IPS-18a (cell line): Measurements from ENCODE around the gene ARHGAP21.
"Not testable (repeated sequence)": the region's sequence is repeated elsewhere in the genome, so short reads cannot be mapped to it uniquely, and the experiment has no call there.

Source experiments
- H3K27ac ChIP-seq: one replicate; pipeline ENCODE4 v1.5.1; 2013; ENCODE audit warnings: low read length
- H3K27me3 ChIP-seq: one replicate; pipeline ENCODE4 v1.6.1; 2013; ENCODE audit warnings: mild to moderate bottlenecking, low read length; ENCODE audit not compliant: control insufficient read depth, insufficient read depth
- H3K36me3 ChIP-seq: one replicate; pipeline ENCODE4 v1.6.1; 2013; ENCODE audit warnings: low read depth, low read length; ENCODE audit not compliant: control insufficient read depth
- H3K4me1 ChIP-seq: one replicate; pipeline ENCODE4 v1.6.1; 2013; ENCODE audit warnings: low read depth, low read length; ENCODE audit not compliant: control insufficient read depth
- H3K4me3 ChIP-seq: one replicate; pipeline ENCODE4 v1.5.1; 2013; ENCODE audit warnings: low read length
- H3K9ac ChIP-seq: one replicate; pipeline ENCODE4 v1.6.1; 2013; ENCODE audit warnings: mild to moderate bottlenecking, low read length, moderate library complexity
- H3K9me3 ChIP-seq: one replicate; pipeline ENCODE4 v1.6.1; 2013; ENCODE audit warnings: low read depth, low read length; ENCODE audit not compliant: control insufficient read depth

Gene ARHGAP21

GRCh38 chr10:24680647-24681524 is 42.8 kb downstream of the ARHGAP21 start:
- H3K4me3 ChIP-seq, result no peak overlapping the region
- no peak overlapping the region for H3K9ac ChIP-seq
- H3K27ac ChIP-seq, result no peak overlapping the region
- peaks cover 4% of the 10 kb centered on the region for H3K9me3 ChIP-seq
- no peaks in the 10 kb centered on the region for H3K27me3 ChIP-seq
- no peaks in the 10 kb centered on the region for H3K36me3 ChIP-seq
- H3K4me1 ChIP-seq, result no peaks in the 10 kb centered on the region

- H3K27ac ChIP-seq, result no peak overlapping the region
- H3K4me1 ChIP-seq, result no peaks in the 10 kb centered on the region
- H3K27me3 ChIP-seq, result no peaks in the 10 kb centered on the region
- no peak overlapping the region for H3K9ac ChIP-seq
- H3K36me3 ChIP-seq, result no peaks in the 10 kb centered on the region
- peaks cover 4% of the 10 kb centered on the region for H3K9me3 ChIP-seq
- no peak overlapping the region for H3K4me3 ChIP-seq
These were observed 44.9 kb downstream of the ARHGAP21 start for GRCh38 chr10:24678757-24679156.

GRCh38 chr10:24674892-24675632 is 48.6 kb downstream of the ARHGAP21 start:
- Histone ChIP-seq H3K27ac (no peak overlapping the region), H3K4me3 (no peak overlapping the region), H3K9ac (no peak overlapping the region), H3K27me3 (no peaks in the 10 kb centered on the region), H3K9me3 (peaks cover 4% of the 10 kb centered on the region), H3K36me3 (no peaks in the 10 kb centered on the region), H3K4me1 (no peaks in the 10 kb centered on the region)

GRCh38 chr10:24670964-24671670 is 52.6 kb downstream of the ARHGAP21 start:
- Histone ChIP-seq H3K9ac (no peak overlapping the region), H3K4me3 (no peak overlapping the region), H3K36me3 (no peaks in the 10 kb centered on the region), H3K4me1 (no peaks in the 10 kb centered on the region), H3K27me3 (no peaks in the 10 kb centered on the region), H3K27ac (no peak overlapping the region), H3K9me3 (no peaks in the 10 kb centered on the region)

- Histone ChIP-seq H3K9ac (no peak overlapping the region), H3K36me3 (no peaks in the 10 kb centered on the region), H3K27ac (no peak overlapping the region), H3K9me3 (no peaks in the 10 kb centered on the region), H3K4me3 (no peak overlapping the region), H3K4me1 (no peaks in the 10 kb centered on the region), H3K27me3 (no peaks in the 10 kb centered on the region)
These were observed 54.3 kb downstream of the ARHGAP21 start for GRCh38 chr10:24669285-24669852.

- Histone ChIP-seq H3K27ac (no peak overlapping the region), H3K9ac (no peak overlapping the region), H3K9me3 (no peaks in the 10 kb centered on the region), H3K4me1 (no peaks in the 10 kb centered on the region), H3K27me3 (no peaks in the 10 kb centered on the region), H3K4me3 (no peak overlapping the region), H3K36me3 (no peaks in the 10 kb centered on the region)
These were observed 55.4 kb downstream of the ARHGAP21 start for GRCh38 chr10:24668247-24668646.

GRCh38 chr10:24664991-24665390 is 58.7 kb downstream of the ARHGAP21 start:
- no peak overlapping the region for H3K27ac ChIP-seq
- no peaks in the 10 kb centered on the region for H3K27me3 ChIP-seq
- no peak overlapping the region for H3K4me3 ChIP-seq
- no peaks in the 10 kb centered on the region for H3K36me3 ChIP-seq
- H3K9ac ChIP-seq, result no peak overlapping the region
- no peaks in the 10 kb centered on the region for H3K9me3 ChIP-seq
- no peaks in the 10 kb centered on the region for H3K4me1 ChIP-seq

GRCh38 chr10:24661376-24661775 is 62.3 kb downstream of the ARHGAP21 start:
- no peaks in the 10 kb centered on the region for H3K4me1 ChIP-seq
- no peaks in the 10 kb centered on the region for H3K36me3 ChIP-seq
- H3K27ac ChIP-seq, result no peak overlapping the region
- H3K4me3 ChIP-seq, result no peak overlapping the region
- no peaks in the 10 kb centered on the region for H3K9me3 ChIP-seq
- H3K9ac ChIP-seq, result no peak overlapping the region
- no peaks in the 10 kb centered on the region for H3K27me3 ChIP-seq

- H3K4me1 ChIP-seq, H3K4me3 ChIP-seq, H3K27me3 ChIP-seq, H3K9ac ChIP-seq, H3K27ac ChIP-seq, H3K36me3 ChIP-seq, H3K9me3 ChIP-seq: not testable (repeated sequence)
These were observed 65.4 kb downstream of the ARHGAP21 start for GRCh38 chr10:24658319-24658718.

- H3K27ac ChIP-seq, H3K4me1 ChIP-seq, H3K36me3 ChIP-seq, H3K9me3 ChIP-seq, H3K27me3 ChIP-seq, H3K9ac ChIP-seq, H3K4me3 ChIP-seq: not testable (repeated sequence)
These were observed 67.4 kb downstream of the ARHGAP21 start for GRCh38 chr10:24656326-24656725.

GRCh38 chr10:24652381-24652957 is 71.2 kb downstream of the ARHGAP21 start:
- H3K9me3 ChIP-seq, result no peaks in the 10 kb centered on the region
- no peak overlapping the region for H3K27ac ChIP-seq
- H3K4me1 ChIP-seq, result peaks cover 1% of the 10 kb centered on the region
- H3K36me3 ChIP-seq, result no peaks in the 10 kb centered on the region
- H3K27me3 ChIP-seq, result no peaks in the 10 kb centered on the region
- no peak overlapping the region for H3K4me3 ChIP-seq
- H3K9ac ChIP-seq, result no peak overlapping the region
